Peyer's patch (tissue), 4 donors: Measurements from ENCODE around the gene QSER1. TPM values are rescaled to one million over a fixed set of nuclear protein-coding genes. Genes with fewer than 3 reads are reported as not detected.

Experiments
- DNase-seq, 3 donors: peaks; one replicate each; pipeline ENCODE4 v3.0.0-alpha.2; 2017 to 2019
- H3K27ac ChIP-seq, 4 donors: fragments of 200-600 bp; sonication (generic); one replicate each; pipeline ENCODE4 v1.5.1; 2016 to 2019
- H3K27me3 ChIP-seq, 2 donors: fragments of 200-600 bp; sonication (generic); one replicate each; pipeline ENCODE4 v1.5.1; 2019
- H3K36me3 ChIP-seq, 3 donors: fragments of 200-600 bp; sonication (generic); one replicate each; pipeline ENCODE4 v1.5.1; 2016 to 2019
- H3K4me1 ChIP-seq, 4 donors: fragments of 200-600 bp; sonication (generic); one replicate each; pipeline ENCODE4 v1.5.1; 2016 to 2019
- H3K4me3 ChIP-seq, 4 donors: fragments of 200-600 bp; sonication (generic); 1 replicate in 3 of 4; 2 replicates in 1 of 4; pipeline ENCODE4 v1.5.1; 2016 to 2019; ENCODE audit warnings: mild to moderate bottlenecking in 1 of 4
- H3K9me3 ChIP-seq, 4 donors: fragments of 200-600 bp; sonication (generic); one replicate each; pipeline ENCODE4 v1.5.1; 2016 to 2019; ENCODE audit warnings: mild to moderate bottlenecking in 1 of 4
- POLR2A ChIP-seq, 2 donors: fragments of 450-650 bp; IDR thresholded peaks; one replicate each; pipeline ENCODE4 v1.5.1; 2017; ENCODE audit warnings: antibody characterized with exemption in 2 of 2, mild to moderate bottlenecking in 2 of 2, moderate library complexity in 2 of 2
- total RNA-seq, 4 donors: library from RNA; depleted of rRNA; stranded (reverse); fragments of >200 nt; gene quantifications; one replicate each; pipeline ENCODE4 v1.1.0, GENCODE V29; 2016
- TF ChIP-seq, protein P1 (sequence below), 6 experiments: fragments of 450-650 bp in 4 of 6; fragments of 200-600 bp in 2 of 6; sonication (generic) in 1 of 6; IDR thresholded peaks; one replicate each; pipeline ENCODE4 v1.5.1; 2017 to 2019; ENCODE audit warnings: antibody characterized with exemption in 6 of 6, mild to moderate bottlenecking in 3 of 6, moderate library complexity in 1 of 6

The QSER1 gene
- total RNA-seq, 4 donors from 2014 or later: 17.7 to 111 (median 21.9) TPM

DNA sequence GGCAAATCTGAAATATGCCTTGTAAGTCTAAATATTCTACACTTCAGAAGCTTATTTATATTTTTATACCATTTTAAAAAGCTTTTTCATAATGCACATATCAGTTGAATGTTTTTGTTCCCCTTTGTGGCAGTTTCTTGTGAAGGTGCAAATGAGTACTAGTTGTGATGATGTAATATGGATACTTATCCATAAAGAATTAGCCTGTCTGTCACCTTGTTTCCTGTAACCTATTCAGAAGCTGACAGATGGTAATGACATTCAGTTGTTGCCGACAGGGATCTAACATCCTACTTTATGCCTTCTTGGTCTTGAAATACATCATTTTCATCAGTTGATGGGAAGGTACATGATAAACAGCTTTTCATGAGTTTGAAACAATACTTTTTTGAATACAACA is 2.9 kb downstream of the QSER1 start:
- H3K4me3 ChIP-seq: no peak overlapping the region
- H3K27me3 ChIP-seq: no peaks in the 10 kb centered on the region
- H3K27ac ChIP-seq: no peak overlapping the region
- H3K9me3 ChIP-seq: no peaks in the 10 kb centered on the region
- TF ChIP-seq, protein P1, sequence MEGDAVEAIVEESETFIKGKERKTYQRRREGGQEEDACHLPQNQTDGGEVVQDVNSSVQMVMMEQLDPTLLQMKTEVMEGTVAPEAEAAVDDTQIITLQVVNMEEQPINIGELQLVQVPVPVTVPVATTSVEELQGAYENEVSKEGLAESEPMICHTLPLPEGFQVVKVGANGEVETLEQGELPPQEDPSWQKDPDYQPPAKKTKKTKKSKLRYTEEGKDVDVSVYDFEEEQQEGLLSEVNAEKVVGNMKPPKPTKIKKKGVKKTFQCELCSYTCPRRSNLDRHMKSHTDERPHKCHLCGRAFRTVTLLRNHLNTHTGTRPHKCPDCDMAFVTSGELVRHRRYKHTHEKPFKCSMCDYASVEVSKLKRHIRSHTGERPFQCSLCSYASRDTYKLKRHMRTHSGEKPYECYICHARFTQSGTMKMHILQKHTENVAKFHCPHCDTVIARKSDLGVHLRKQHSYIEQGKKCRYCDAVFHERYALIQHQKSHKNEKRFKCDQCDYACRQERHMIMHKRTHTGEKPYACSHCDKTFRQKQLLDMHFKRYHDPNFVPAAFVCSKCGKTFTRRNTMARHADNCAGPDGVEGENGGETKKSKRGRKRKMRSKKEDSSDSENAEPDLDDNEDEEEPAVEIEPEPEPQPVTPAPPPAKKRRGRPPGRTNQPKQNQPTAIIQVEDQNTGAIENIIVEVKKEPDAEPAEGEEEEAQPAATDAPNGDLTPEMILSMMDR (IDR thresholded peaks at IDR 0.05): no peak
- no peak for TF ChIP-seq POLR2A (IDR thresholded peaks at IDR 0.05)
- H3K36me3 ChIP-seq: no peaks in the 10 kb centered on the region
- DNase-seq: no peak
- H3K4me1 ChIP-seq: peaks cover 0 to 8% (median 3%) of the 10 kb centered on the region in 4 donors

DNA sequence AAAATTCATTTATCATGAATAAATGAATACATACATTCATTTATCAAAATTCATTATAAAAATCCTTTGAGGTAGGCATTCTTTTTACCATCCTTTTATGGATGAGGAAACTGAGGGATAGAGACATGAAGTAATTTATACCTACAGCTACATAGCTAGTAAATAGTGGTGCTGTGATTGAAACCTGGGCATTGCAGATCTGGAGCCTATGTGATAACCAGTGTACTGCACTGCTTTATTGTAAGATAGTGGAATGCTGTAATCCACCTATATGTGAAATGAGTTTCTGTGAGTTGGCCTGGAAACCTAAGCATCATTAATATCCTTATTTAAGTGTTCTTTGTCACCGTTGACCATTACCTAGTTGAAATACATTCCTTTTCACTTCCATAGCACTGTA is 4.5 kb downstream of the QSER1 start:
- Histone ChIP-seq H3K4me3 (no peak overlapping the region), H3K27me3 (no peaks in the 10 kb centered on the region), H3K4me1 (no peaks in the 10 kb centered on the region), H3K36me3 (no peaks in the 10 kb centered on the region), H3K27ac (no peak overlapping the region), H3K9me3 (no peaks in the 10 kb centered on the region)
- TF ChIP-seq POLR2A (IDR thresholded peaks at IDR 0.05): no peak
- TF ChIP-seq, protein P1 (IDR thresholded peaks at IDR 0.05): no peak
- no peak for DNase-seq

DNA sequence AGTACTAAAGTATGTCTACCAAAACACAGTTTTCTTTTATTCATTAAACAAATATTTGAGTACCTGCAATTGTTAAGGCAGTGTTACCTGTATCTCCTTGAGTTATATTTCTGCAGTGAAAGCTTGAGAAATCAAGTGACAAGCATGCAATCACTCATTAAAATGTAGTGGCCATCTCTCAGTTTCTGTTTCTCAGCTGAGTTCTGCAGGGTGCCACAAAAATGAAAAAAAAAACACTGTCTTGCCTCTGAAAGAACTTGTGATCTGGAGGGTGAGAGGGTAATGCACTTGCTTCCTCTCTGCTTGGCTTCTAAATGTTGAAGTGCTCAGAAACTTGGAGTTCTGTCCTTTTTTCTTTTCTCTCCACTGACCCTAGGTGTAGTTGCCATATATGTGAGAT is 6.8 kb downstream of the QSER1 start:
- DNase-seq: no peak
- Histone ChIP-seq H3K27me3 (no peaks in the 10 kb centered on the region), H3K36me3 (no peaks in the 10 kb centered on the region), H3K4me1 (no peaks in the 10 kb centered on the region), H3K27ac (no peak overlapping the region), H3K9me3 (no peaks in the 10 kb centered on the region), H3K4me3 (no peak overlapping the region)
- TF ChIP-seq, protein P1 (IDR thresholded peaks at IDR 0.05): no peak
- no peak for TF ChIP-seq POLR2A (IDR thresholded peaks at IDR 0.05)

DNA sequence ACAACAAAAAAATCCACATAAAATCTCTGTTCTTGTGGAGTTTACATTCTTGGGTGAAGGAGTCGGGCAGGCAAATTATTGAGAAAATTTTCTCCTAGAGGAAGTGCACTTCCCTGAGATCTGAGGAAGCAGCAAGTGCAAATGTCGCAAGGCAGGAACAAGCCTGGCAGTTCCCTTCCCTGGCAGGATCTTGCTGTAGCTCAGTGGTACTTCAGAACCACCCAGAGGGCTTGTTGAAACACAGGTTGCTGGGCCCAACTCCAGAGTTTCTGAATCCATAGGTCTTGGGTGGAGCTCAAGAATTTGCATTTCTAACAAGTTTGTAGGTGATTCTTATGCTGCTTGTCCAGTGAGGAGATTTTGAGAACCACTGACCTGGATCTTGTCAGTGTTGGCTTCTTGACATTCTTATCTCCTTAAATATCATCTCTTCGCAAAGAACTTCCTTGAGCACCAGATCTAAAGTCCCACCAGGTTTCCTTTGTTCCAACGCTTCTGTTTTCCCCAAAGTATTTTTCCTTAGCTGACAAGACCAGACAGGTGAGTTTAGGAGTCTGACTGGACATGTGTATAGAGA is 9.6 kb downstream of the QSER1 start:
- H3K4me3 ChIP-seq: no peak overlapping the region
- no peak overlapping the region for H3K27ac ChIP-seq
- H3K36me3 ChIP-seq: no peaks in the 10 kb centered on the region
- no peaks in the 10 kb centered on the region for H3K4me1 ChIP-seq
- H3K9me3 ChIP-seq: no peaks in the 10 kb centered on the region
- TF ChIP-seq, protein P1 (IDR thresholded peaks at IDR 0.05): no peak
- TF ChIP-seq POLR2A (IDR thresholded peaks at IDR 0.05): no peak
- DNase-seq: no peak
- H3K27me3 ChIP-seq: no peaks in the 10 kb centered on the region

DNA sequence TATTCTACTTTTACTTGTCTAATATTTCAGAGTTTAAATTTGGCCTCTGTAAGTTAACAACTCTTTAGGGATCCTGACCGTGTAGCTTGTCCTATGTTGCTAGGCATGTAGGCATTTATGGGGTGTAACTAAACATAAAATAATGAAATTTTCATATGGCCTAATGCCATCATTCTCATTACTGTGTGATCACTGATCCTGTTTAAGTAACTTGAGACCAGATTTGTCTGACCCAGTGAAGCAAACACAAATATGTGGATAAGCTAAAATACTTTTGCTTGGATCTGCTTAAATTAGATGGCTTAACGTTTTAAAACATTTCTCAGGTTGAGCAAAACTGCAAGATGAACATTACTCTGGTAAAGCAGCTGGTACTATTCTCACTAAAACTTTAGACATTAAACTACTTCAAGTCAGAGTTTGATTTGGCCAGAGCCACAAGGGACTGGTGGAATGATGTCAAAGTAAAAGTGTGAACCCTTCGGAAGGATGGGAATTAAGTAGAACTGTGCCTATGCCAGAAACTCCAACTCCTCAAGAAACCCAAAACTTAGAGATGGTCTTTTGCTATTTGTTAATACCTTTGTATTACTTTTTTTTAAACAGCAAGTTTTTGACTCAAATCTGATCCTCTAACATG is 12.5 kb downstream of the QSER1 start:
- DNase-seq: no peak
- H3K4me1 ChIP-seq: no peaks in the 10 kb centered on the region
- no peak overlapping the region for H3K27ac ChIP-seq
- H3K36me3 ChIP-seq: no peaks in the 10 kb centered on the region
- no peaks in the 10 kb centered on the region for H3K9me3 ChIP-seq
- TF ChIP-seq POLR2A (IDR thresholded peaks at IDR 0.05): no peak
- TF ChIP-seq, protein P1 (IDR thresholded peaks at IDR 0.05): no peak
- H3K4me3 ChIP-seq: no peak overlapping the region
- no peaks in the 10 kb centered on the region for H3K27me3 ChIP-seq
